Stimulated activated CD4-positive, alpha-beta T cell treated with anti-CD3 and anti-CD28 coated beads, TNF-alpha, amount 100 ng/mL, for 24 hours (primary cell): ENCODE results near the gene ZC3H12C.
"Not testable (repeated sequence)": the region's sequence is repeated elsewhere in the genome, so short reads cannot be mapped to it uniquely, and the experiment has no call there.

Experiments used
- DNase-seq, 3 experiments: peaks; one replicate each; pipeline ENCODE4 v3.0.0-alpha.2; 2020; ENCODE audit warnings: low read depth in 3 of 3

Gene ZC3H12C

GRCh38 chr11:110184456-110184855, 91.3 kb downstream of the ZC3H12C start:
- no peak for DNase-seq

- no peak for DNase-seq
Measured at GRCh38 chr11:110185121-110185591, 92.0 kb downstream of the ZC3H12C start.

GRCh38 chr11:110185599-110185998, 92.4 kb downstream of the ZC3H12C start:
- no peak for DNase-seq

GRCh38 chr11:110186456-110186855, 93.3 kb downstream of the ZC3H12C start:
- DNase-seq, result no peak

GRCh38 chr11:110186867-110187266, 93.7 kb downstream of the ZC3H12C start:
- no peak for DNase-seq

- no peak for DNase-seq
Measured at GRCh38 chr11:110187731-110188130, 94.5 kb downstream of the ZC3H12C start.

- DNase-seq, result no peak
Measured at GRCh38 chr11:110190885-110191284, 97.7 kb downstream of the ZC3H12C start.

GRCh38 chr11:110192604-110193282, 99.6 kb downstream of the ZC3H12C start:
- not testable (repeated sequence) for DNase-seq

- not testable (repeated sequence) for DNase-seq
Measured at GRCh38 chr11:110194211-110194766, 101.1 kb downstream of the ZC3H12C start.

- DNase-seq, result no peak
Measured at GRCh38 chr11:110196241-110196754, 103.1 kb downstream of the ZC3H12C start.

GRCh38 chr11:110196884-110197420, 103.8 kb downstream of the ZC3H12C start:
- no peak for DNase-seq

- DNase-seq, result no peak
Measured at GRCh38 chr11:110198031-110198729, 105.0 kb downstream of the ZC3H12C start.

GRCh38 chr11:110199184-110199981, 106.2 kb downstream of the ZC3H12C start:
- DNase-seq, result no peak

GRCh38 chr11:110200241-110200640, 107.0 kb downstream of the ZC3H12C start:
- no peak for DNase-seq

- DNase-seq, result no peak
Measured at GRCh38 chr11:110200836-110201235, 107.6 kb downstream of the ZC3H12C start.

- no peak for DNase-seq
Measured at GRCh38 chr11:110207123-110207522, 113.9 kb downstream of the ZC3H12C start.

GRCh38 chr11:110208678-110209312, 115.6 kb downstream of the ZC3H12C start:
- peak in 1 of 3 experiments; percentile 11 for DNase-seq

GRCh38 chr11:110209313-110209694, 116.1 kb downstream of the ZC3H12C start:
- DNase-seq, result not testable (repeated sequence)

- no peak for DNase-seq
Measured at GRCh38 chr11:110217223-110217877, 124.2 kb downstream of the ZC3H12C start.

- no peak for DNase-seq
Measured at GRCh38 chr11:110217936-110218335, 124.7 kb downstream of the ZC3H12C start.
